Liver (tissue), 2 donors: Measurements from ENCODE around the gene ZNF143.

ENCODE experiments used
- CTCF ChIP-seq: fragments of 150-350 bp; IDR thresholded peaks from 2 replicates; pipeline ENCODE4 v1.5.1; 2017; ENCODE audit warnings: improper control_type of control experiment, low read depth, low read length; ENCODE audit not compliant: missing input control
- REST ChIP-seq: IDR thresholded peaks from 2 replicates; pipeline ENCODE4 v1.6.1; 2016; ENCODE audit warnings: antibody characterized with exemption, mild to moderate bottlenecking
- donor health status: healthy.

GRCh38 chr11:9509041-9509440, 48.2 kb downstream of the ZNF143 start:
- TF ChIP-seq CTCF (no peak), REST (no peak)
